ENCODE measurements around the gene IFITM1.
"Not testable (repeated sequence)": the region's sequence is repeated elsewhere in the genome, so short reads cannot be mapped to it uniquely, and the experiment has no call there.

Gene IFITM1

GRCh38 chr11:360326-361280 lies 46.8 kb downstream of the IFITM1 start:
- Mint-ChIP-seq H3K27ac (no peak overlapping the region), H3K27me3 (peaks cover 8% of the 10 kb centered on the region), H3K4me3 (no peak overlapping the region), H3K4me1 (peaks cover 8% of the 10 kb centered on the region), H3K9me3 (no peaks in the 10 kb centered on the region), H3K36me3 (ENCODE audit: low read depth) (no peaks in the 10 kb centered on the region)
- DNase-seq (no peak), ATAC-seq (no peak)

- Mint-ChIP-seq H3K4me3 (no peak overlapping the region), H3K4me1 (peaks cover 8% of the 10 kb centered on the region), H3K27me3 (peaks cover 25% of the 10 kb centered on the region), H3K27ac (no peak overlapping the region), H3K36me3 (ENCODE audit: low read depth) (no peaks in the 10 kb centered on the region), H3K9me3 (no peaks in the 10 kb centered on the region)
- DNase-seq: no peak
- no peak for ATAC-seq
Observed at GRCh38 chr11:362642-363442, 49.0 kb downstream of the IFITM1 start.

- Mint-ChIP-seq H3K4me1 (peaks cover 10% of the 10 kb centered on the region), H3K27me3 (peaks cover 31% of the 10 kb centered on the region)
- not testable (repeated sequence) for H3K36me3 Mint-ChIP-seq (ENCODE audit: low read depth); H3K4me3 Mint-ChIP-seq; H3K9me3 Mint-ChIP-seq; ATAC-seq; DNase-seq; H3K27ac Mint-ChIP-seq
Observed at GRCh38 chr11:363443-363805, 49.6 kb downstream of the IFITM1 start.

- Mint-ChIP-seq H3K9me3 (no peaks in the 10 kb centered on the region), H3K27ac (no peak overlapping the region), H3K36me3 (ENCODE audit: low read depth) (no peaks in the 10 kb centered on the region), H3K4me3 (no peak overlapping the region), H3K27me3 (peaks cover 34% of the 10 kb centered on the region), H3K4me1 (peaks cover 11% of the 10 kb centered on the region)
- ATAC-seq: peak; percentile 64
- DNase-seq: peak; percentile 60
Observed at GRCh38 chr11:363948-364761, 50.3 kb downstream of the IFITM1 start.

Data from activated naive CD8-positive, alpha-beta T cell treated with anti-CD3 and anti-CD28 coated beads, Interleukin-2, amount 50 U/mL, for 24 hours (primary cell).